AG04450 (cell line): Measurements from ENCODE around the gene ZNF567. TPM values are rescaled to one million over a fixed set of nuclear protein-coding genes. Genes with fewer than 3 reads are reported as not detected.
"Not testable (repeated sequence)": the region's sequence is repeated elsewhere in the genome, so short reads cannot be mapped to it uniquely, and the experiment has no call there.

Experiments
- CTCF ChIA-PET: fragments of 300-600, 350-600 bp; formaldehyde crosslinking; extraction: SDS; loops from one replicate; lab custom pipeline; 2022; ENCODE audit warnings: antibody characterized with exemption, inconsistent platforms; lab: Charles Lee
- POLR2A ChIA-PET: fragments of 350-600 bp; formaldehyde crosslinking; extraction: SDS; loops from one replicate; lab custom pipeline; 2021; ENCODE audit warnings: antibody characterized with exemption, inconsistent platforms; lab: Yijun Ruan, JAX
- DNase-seq: peaks from one replicate; pipeline ENCODE4 v3.0.0-alpha.2; 2011; ENCODE audit warnings: low read depth, low spot score
- H3K27ac ChIP-seq: one replicate; pipeline ENCODE4 v1.5.1; 2012; ENCODE audit warnings: low read depth, low read length, control low read depth
- H3K27me3 ChIP-seq: one replicate; pipeline ENCODE4 v1.6.0; 2012; ENCODE audit warnings: low read length; ENCODE audit not compliant: control insufficient read depth, insufficient read depth
- H3K4me3 ChIP-seq: 2 replicates; pipeline ENCODE4 v1.5.1; 2011; ENCODE audit warnings: mild to moderate bottlenecking, low read depth, low read length, control low read depth
- H3K9me3 ChIP-seq: 2 replicates; pipeline ENCODE4 v1.5.1; 2012; ENCODE audit warnings: low read length; ENCODE audit not compliant: control insufficient read depth, insufficient read depth
- CTCF ChIP-seq: IDR thresholded peaks from 2 replicates; pipeline ENCODE4 v1.5.1; 2011; ENCODE audit warnings: low read depth, low read length, control low read depth, inconsistent platforms
- polyA plus RNA-seq: library from polyadenylated mRNA; depleted of rRNA; stranded (reverse); fragments of >200 nt; gene quantifications from 2 replicates; pipeline ENCODE4 v1.2.3, GENCODE V29; 2011

ZNF567 gene
- polyA plus RNA-seq, 1 experiment = 8.5 TPM

DNA sequence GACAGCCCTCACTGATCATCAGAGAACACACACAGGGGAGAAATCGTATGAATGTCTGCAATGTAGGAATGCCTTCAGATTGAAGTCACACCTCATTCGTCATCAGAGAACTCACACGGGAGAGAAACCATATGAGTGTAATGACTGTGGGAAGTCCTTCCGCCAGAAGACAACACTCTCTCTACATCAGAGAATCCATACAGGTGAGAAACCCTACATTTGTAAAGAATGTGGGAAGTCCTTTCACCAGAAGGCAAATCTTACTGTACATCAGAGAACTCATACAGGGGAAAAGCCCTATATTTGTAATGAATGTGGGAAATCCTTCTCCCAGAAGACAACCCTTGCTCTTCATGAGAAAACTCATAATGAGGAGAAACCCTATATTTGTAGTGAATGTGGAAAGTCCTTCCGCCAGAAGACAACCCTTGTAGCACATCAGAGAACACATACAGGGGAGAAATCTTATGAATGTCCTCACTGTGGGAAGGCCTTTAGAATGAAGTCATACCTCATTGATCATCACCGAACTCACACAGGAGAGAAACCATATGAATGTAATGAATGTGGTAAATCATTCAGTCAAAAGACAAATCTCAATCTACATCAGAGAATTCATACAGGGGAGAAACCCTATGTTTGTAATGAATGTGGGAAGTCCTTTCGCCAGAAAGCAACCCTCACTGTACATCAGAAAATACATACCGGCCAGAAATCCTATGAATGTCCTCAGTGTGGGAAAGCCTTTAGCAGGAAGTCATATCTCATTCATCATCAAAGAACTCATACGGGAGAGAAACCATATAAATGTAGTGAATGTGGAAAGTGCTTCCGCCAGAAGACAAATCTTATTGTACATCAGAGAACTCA is 32.5 kb downstream of the ZNF567 start:
- no peaks in the 10 kb centered on the region for H3K27me3 ChIP-seq
- H3K27ac ChIP-seq = no peak overlapping the region
- H3K4me3 ChIP-seq = no peak overlapping the region
- CTCF ChIA-PET = no interaction called here
- TF ChIP-seq CTCF = no peak
- POLR2A ChIA-PET = no interaction called here
- DNase-seq = no peak
- H3K9me3 ChIP-seq = peaks cover 51% of the 10 kb centered on the region

GRCh38 chr19:36736166-36736565 is 48.8 kb downstream of the ZNF567 start:
- H3K27ac ChIP-seq, DNase-seq, POLR2A ChIA-PET, H3K27me3 ChIP-seq, CTCF ChIA-PET, H3K4me3 ChIP-seq: not testable (repeated sequence)
- H3K9me3 ChIP-seq = peaks cover 38% of the 10 kb centered on the region

DNA sequence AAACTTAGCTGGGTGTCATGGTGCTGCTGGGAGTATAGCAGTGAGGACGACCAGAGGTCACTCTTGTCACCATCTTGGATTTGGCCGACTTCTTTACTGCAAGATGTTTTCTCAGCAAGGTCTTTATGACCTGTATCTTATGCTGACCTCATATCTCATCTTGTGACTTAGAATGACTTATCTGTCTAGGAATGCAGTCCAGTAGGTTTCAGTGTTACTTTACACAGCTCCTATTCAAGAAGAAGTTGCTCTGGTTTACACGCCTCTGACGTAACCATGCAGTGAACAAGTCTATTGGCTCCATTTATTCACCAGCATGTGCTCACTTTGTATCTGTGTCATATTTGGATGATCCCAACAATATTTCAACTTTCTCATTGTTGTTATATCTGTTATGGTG is 58.5 kb downstream of the ZNF567 start:
- DNase-seq = no peak
- Histone ChIP-seq H3K9me3 (peaks cover 81% of the 10 kb centered on the region), H3K27ac (no peak overlapping the region), H3K4me3 (no peak overlapping the region), H3K27me3 (no peaks in the 10 kb centered on the region)
- CTCF ChIA-PET = interaction anchor here (0.6 kb wide), 1 partner anchor 126 kb away, joined by 3 read pairs; no protein-coding TSS in a partner anchor
- no peak for TF ChIP-seq CTCF
- POLR2A ChIA-PET = no interaction called here

DNA sequence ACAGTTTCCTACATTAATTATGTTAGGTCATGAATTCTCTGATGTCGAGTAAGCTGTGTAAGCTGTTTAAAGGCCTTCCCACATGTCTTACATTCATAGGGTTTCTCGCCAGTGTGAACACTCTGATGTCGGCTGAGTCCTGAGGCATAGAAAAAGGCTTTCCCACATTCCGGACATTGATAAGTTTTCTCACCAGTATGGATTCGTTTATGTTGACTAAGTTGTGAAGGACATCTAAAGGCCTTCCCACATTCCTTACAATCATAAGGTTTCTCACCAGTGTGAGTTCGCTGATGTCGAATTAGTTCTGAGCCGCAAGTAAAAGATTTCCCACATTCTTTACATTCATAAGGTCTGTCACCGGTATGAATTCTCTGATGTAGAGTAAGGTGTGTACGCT is 60.3 kb downstream of the ZNF567 start:
- Histone ChIP-seq H3K4me3 (no peak overlapping the region), H3K27me3 (no peaks in the 10 kb centered on the region), H3K9me3 (peaks cover 77% of the 10 kb centered on the region), H3K27ac (no peak overlapping the region)
- no peak for DNase-seq
- ChIA-PET CTCF (no interaction called here), POLR2A (no interaction called here)
- no peak for TF ChIP-seq CTCF

DNA sequence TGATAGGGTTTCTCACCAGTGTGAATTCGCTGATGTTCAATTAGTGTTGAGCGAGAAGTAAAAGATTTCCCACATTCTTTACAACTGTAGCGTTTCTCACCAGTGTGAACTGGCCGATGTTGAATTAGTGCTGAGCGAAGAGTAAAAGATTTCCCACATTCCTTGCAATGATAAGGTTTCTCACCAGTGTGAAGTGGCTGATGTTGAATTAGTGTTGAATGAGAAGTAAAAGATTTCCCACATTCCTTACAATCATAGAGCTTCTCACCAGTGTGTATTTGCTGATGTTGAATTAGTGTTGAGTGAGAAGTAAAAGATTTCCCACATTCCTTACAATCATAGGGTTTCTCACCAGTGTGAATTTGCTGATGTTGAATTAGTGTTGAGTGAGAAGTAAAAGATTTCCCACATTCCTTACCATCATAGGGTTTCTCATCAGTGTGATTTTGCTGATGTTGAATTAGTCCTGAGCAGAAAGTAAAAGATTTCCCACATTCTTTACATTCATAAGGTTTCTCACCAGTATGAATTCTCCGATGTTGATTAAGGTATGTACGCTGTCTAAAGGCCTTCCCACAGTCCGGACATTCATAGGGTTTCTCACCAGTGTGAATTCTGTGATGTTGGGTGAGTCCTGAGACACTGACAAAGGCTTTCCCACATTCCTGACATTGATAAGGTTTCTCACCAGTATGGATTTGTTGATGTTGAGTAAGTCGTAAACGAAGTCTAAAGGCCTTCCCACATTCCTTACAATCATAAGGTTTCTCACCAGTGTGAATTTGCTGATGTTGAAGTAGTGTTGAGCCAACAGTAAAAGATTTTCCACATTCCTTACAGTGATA is 61.2 kb downstream of the ZNF567 start:
- CTCF ChIA-PET = no interaction called here
- H3K9me3 ChIP-seq = peaks cover 80% of the 10 kb centered on the region
- DNase-seq = no peak
- H3K27ac ChIP-seq = no peak overlapping the region
- no peak for TF ChIP-seq CTCF
- H3K27me3 ChIP-seq = no peaks in the 10 kb centered on the region
- POLR2A ChIA-PET = no interaction called here
- H3K4me3 ChIP-seq = no peak overlapping the region

DNA sequence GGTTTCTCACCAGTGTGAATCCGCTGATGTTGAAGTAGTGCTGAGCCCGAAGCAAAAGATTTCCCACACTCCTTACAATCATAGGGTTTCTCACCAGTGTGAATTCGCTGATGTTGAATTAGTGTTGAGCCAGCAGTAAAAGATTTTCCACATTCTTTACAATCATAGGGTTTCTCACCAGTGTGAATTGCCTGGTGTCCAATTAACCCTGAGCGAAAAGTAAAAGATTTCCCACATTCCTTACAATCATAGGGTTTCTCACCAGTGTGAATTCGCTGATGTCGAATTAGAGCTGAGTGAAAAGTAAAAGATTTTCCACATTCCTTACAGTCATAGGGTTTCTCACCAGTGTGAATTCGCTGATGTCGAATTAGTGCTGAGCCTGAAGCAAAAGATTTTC is 62.2 kb downstream of the ZNF567 start:
- DNase-seq, CTCF ChIA-PET, H3K27ac ChIP-seq, H3K27me3 ChIP-seq, POLR2A ChIA-PET, H3K4me3 ChIP-seq: not testable (repeated sequence)
- H3K9me3 ChIP-seq = peaks cover 77% of the 10 kb centered on the region
